Adrenal gland (tissue), 5 donors: ENCODE data around the gene LHX4.

ENCODE experiments used
- CTCF ChIP-seq, 6 experiments: fragments of 450-650 bp in 4 of 6; fragments of 200-600 bp in 2 of 6; sonication (generic) in 1 of 6; IDR thresholded peaks; 1 replicate in 5 of 6; 2 replicates in 1 of 6; pipeline versions ENCODE4 v1.5.1 to v1.8.0; 2016 to 2021; ENCODE audit warnings: antibody characterized with exemption in 6 of 6, mild to moderate bottlenecking in 2 of 6, moderate library complexity in 1 of 6
- POLR2A ChIP-seq, 2 donors: fragments of 450-650 bp; IDR thresholded peaks; one replicate each; pipeline ENCODE4 v1.6.1; 2017; ENCODE audit warnings: antibody characterized with exemption in 2 of 2, mild to moderate bottlenecking in 2 of 2, moderate library complexity in 1 of 2
- donor health status: DM: no; HTN: no; CAD: no.

- TF ChIP-seq CTCF (IDR thresholded peaks at IDR 0.05) (no peak), POLR2A (IDR thresholded peaks at IDR 0.05) (no peak)
Measured at GRCh38 chr1:180309338-180309737, 79.3 kb downstream of the LHX4 start.
